HEK293 (cell line): ENCODE measurements around the gene KIT.

Experiments
- CTCF ChIA-PET: fragments of 350-600 bp; formaldehyde crosslinking; extraction: SDS; loops from one replicate; lab custom pipeline; 2021; ENCODE audit warnings: antibody characterized with exemption; lab: Yijun Ruan, JAX
- POLR2A ChIA-PET: fragments of 300-600 bp; formaldehyde crosslinking; extraction: SDS; loops from one replicate; lab custom pipeline; 2020; ENCODE audit warnings: antibody characterized with exemption, inconsistent platforms; lab: Yijun Ruan, JAX
- H3K27ac ChIP-seq: fragments of 200-500 bp; sonication (Bioruptor generic); 2 replicates; pipeline ENCODE4 v1.5.1; 2014; ENCODE audit warnings: low read depth, low read length, control low read depth, inconsistent platforms; ENCODE audit errors: extremely low read depth
- H3K36me3 ChIP-seq, 2 experiments: fragments of 200-500 bp in 1 of 2; sonication (Bioruptor generic) in 1 of 2; 1 replicate in 1 of 2; 2 replicates in 1 of 2; pipeline ENCODE4 v1.5.1; 2014 to 2017; ENCODE audit warnings: inconsistent platforms in 2 of 2, low read length in 2 of 2; ENCODE audit not compliant: control insufficient read depth in 2 of 2, insufficient read depth in 1 of 2
- H3K4me1 ChIP-seq: fragments of 200-500 bp; sonication (Bioruptor generic); 2 replicates; pipeline ENCODE4 v1.5.1; 2014; ENCODE audit warnings: mild to moderate bottlenecking, low read length, inconsistent platforms; ENCODE audit not compliant: control insufficient read depth, insufficient read depth
- H3K4me3 ChIP-seq: 2 replicates; pipeline ENCODE4 v1.5.1; 2011; ENCODE audit warnings: low read depth, mild to moderate bottlenecking, control low read depth, low read length, moderate library complexity
- H3K9me3 ChIP-seq: fragments of 200-500 bp; sonication (Bioruptor generic); 2 replicates; pipeline ENCODE4 v1.5.1; 2014; ENCODE audit warnings: low read depth, low read length, inconsistent platforms; ENCODE audit not compliant: control insufficient read depth, insufficient read depth
- EGR2 ChIP-seq: fragments of 450-650 bp; formaldehyde crosslinking; IDR thresholded peaks from 2 replicates; pipeline ENCODE4 v1.5.1; 2016; ENCODE audit warnings: low read depth, missing biosample characterization, missing genetic modification characterization
- HOXD13 ChIP-seq: sonication (generic); formaldehyde crosslinking; IDR thresholded peaks from 2 replicates; pipeline ENCODE4 v1.8.0; 2022; ENCODE audit warnings: missing genetic modification reagents, borderline replicate concordance
- MYNN ChIP-seq: fragments of 450-650 bp; formaldehyde crosslinking; IDR thresholded peaks from 2 replicates; pipeline ENCODE4 v1.5.1; 2016; ENCODE audit warnings: missing biosample characterization, missing genetic modification characterization, borderline replicate concordance
- SP3 ChIP-seq: fragments of 450-650 bp; formaldehyde crosslinking; IDR thresholded peaks from 2 replicates; pipeline ENCODE4 v1.5.1; 2016; ENCODE audit warnings: missing biosample characterization, missing genetic modification characterization
- SP7 ChIP-seq: fragments of 450-650 bp; formaldehyde crosslinking; IDR thresholded peaks from 2 replicates; pipeline ENCODE4 v1.5.1; 2016; ENCODE audit warnings: missing biosample characterization, missing genetic modification characterization
- ZFP41 ChIP-seq: fragments of 450-650 bp; formaldehyde crosslinking; IDR thresholded peaks from 2 replicates; pipeline ENCODE4 v1.5.1; 2016; ENCODE audit warnings: missing biosample characterization, missing genetic modification characterization, borderline replicate concordance
- ZFP69B ChIP-seq: fragments of 450-650 bp; formaldehyde crosslinking; IDR thresholded peaks from 2 replicates; pipeline ENCODE4 v1.5.1; 2016; ENCODE audit warnings: missing biosample characterization, missing genetic modification characterization
- ZNF138 ChIP-seq: fragments of 450-650 bp; formaldehyde crosslinking; IDR thresholded peaks from 2 replicates; pipeline ENCODE4 v1.5.1; 2016; ENCODE audit warnings: missing biosample characterization, missing genetic modification characterization, borderline replicate concordance
- ZNF140 ChIP-seq: fragments of 450-650 bp; formaldehyde crosslinking; IDR thresholded peaks from 2 replicates; pipeline ENCODE4 v1.5.1; 2016; ENCODE audit warnings: missing biosample characterization, missing genetic modification characterization
- ZNF223 ChIP-seq: fragments of 450-650 bp; formaldehyde crosslinking; IDR thresholded peaks from 2 replicates; pipeline ENCODE4 v1.5.1; 2016; ENCODE audit warnings: missing biosample characterization, missing genetic modification characterization
- ZNF239 ChIP-seq: fragments of 450-650 bp; formaldehyde crosslinking; IDR thresholded peaks from 2 replicates; pipeline ENCODE4 v1.5.1; 2016; ENCODE audit warnings: missing biosample characterization, missing genetic modification characterization
- ZNF274 ChIP-seq, 2 experiments: fragments of 200-500 bp in 1 of 2; fragments of 450-650 bp in 1 of 2; sonication (Bioruptor generic) in 1 of 2; formaldehyde crosslinking in 1 of 2; IDR thresholded peaks; 2 replicates each; pipeline versions ENCODE4 v1.5.1 to v1.6.1; 2014 to 2016; ENCODE audit warnings: borderline replicate concordance in 1 of 2, inconsistent platforms in 1 of 2, low read length in 1 of 2, missing biosample characterization in 1 of 2, missing genetic modification characterization in 1 of 2
- ZNF324 ChIP-seq: fragments of 450-650 bp; formaldehyde crosslinking; IDR thresholded peaks from 2 replicates; pipeline ENCODE4 v1.5.1; 2016; ENCODE audit warnings: missing biosample characterization, missing genetic modification characterization
- ZNF548 ChIP-seq: fragments of 450-650 bp; formaldehyde crosslinking; IDR thresholded peaks from 2 replicates; pipeline ENCODE4 v1.5.1; 2016; ENCODE audit warnings: missing biosample characterization, missing genetic modification characterization
- ZNF596 ChIP-seq: fragments of 450-650 bp; IDR thresholded peaks from 2 replicates; pipeline ENCODE4 v1.5.0; 2018; ENCODE audit warnings: missing biosample characterization, mild to moderate bottlenecking, missing genetic modification characterization, moderate library complexity
- ZNF623 ChIP-seq: fragments of 450-650 bp; formaldehyde crosslinking; IDR thresholded peaks from 2 replicates; pipeline ENCODE4 v1.5.1; 2016; ENCODE audit warnings: missing biosample characterization, missing genetic modification characterization
- ZNF654 ChIP-seq: fragments of 450-650 bp; formaldehyde crosslinking; IDR thresholded peaks from 2 replicates; pipeline ENCODE4 v1.5.1; 2016; ENCODE audit warnings: low read depth, missing biosample characterization, missing genetic modification characterization
- ZNF677 ChIP-seq: fragments of 450-650 bp; IDR thresholded peaks from 2 replicates; pipeline ENCODE4 v1.5.0; 2018; ENCODE audit warnings: missing biosample characterization, mild to moderate bottlenecking, missing genetic modification characterization, moderate library complexity
- ZSCAN30 ChIP-seq: fragments of 450-650 bp; IDR thresholded peaks from 2 replicates; pipeline ENCODE4 v1.5.1; 2018; ENCODE audit warnings: missing biosample characterization, mild to moderate bottlenecking, missing genetic modification characterization, moderate library complexity
- TF ChIP-seq, protein P1 (sequence below): fragments of 450-650 bp; formaldehyde crosslinking; IDR thresholded peaks from 2 replicates; pipeline ENCODE4 v1.5.1; 2016; ENCODE audit warnings: missing biosample characterization, missing genetic modification characterization
- TF ChIP-seq, protein P2 (sequence below): fragments of 450-650 bp; formaldehyde crosslinking; IDR thresholded peaks from 2 replicates; pipeline ENCODE4 v1.5.1; 2017; ENCODE audit warnings: missing biosample characterization, missing genetic modification characterization
- TF ChIP-seq, protein P3 (sequence below): fragments of 450-650 bp; formaldehyde crosslinking; IDR thresholded peaks from 2 replicates; pipeline ENCODE4 v1.5.1; 2017; ENCODE audit warnings: missing biosample characterization, missing genetic modification characterization
- TF ChIP-seq, protein P4 (sequence below): sonication (generic); formaldehyde crosslinking; IDR thresholded peaks from 2 replicates; pipeline ENCODE4 v1.8.1; 2022; ENCODE audit warnings: mild to moderate bottlenecking, moderate library complexity, missing genetic modification reagents
- TF ChIP-seq, protein P5 (sequence below): fragments of 450-650 bp; formaldehyde crosslinking; IDR thresholded peaks from 2 replicates; pipeline ENCODE4 v1.5.1; 2016; ENCODE audit warnings: missing biosample characterization, missing genetic modification characterization
- TF ChIP-seq, protein P6 (sequence below): fragments of 450-650 bp; IDR thresholded peaks from 2 replicates; pipeline ENCODE4 v1.5.1; 2018; ENCODE audit warnings: missing biosample characterization, mild to moderate bottlenecking, missing genetic modification characterization

Gene KIT

DNA sequence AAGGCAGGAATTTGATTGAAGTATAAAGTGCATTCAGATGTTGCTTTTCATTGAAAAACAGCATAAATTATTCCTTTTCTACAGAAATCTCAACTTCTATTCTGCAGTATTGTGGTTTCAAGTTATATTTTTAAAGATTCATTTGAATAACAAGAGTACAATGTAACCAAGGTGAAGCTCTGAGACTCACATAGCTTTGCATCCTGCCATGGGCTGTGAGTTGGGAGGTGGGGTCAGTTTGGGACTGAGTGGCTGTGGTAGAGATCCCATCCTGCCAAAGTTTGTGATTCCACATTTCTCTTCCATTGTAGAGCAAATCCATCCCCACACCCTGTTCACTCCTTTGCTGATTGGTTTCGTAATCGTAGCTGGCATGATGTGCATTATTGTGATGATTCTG is 69.2 kb downstream of the KIT start (continued):
- TF ChIP-seq, protein P1, sequence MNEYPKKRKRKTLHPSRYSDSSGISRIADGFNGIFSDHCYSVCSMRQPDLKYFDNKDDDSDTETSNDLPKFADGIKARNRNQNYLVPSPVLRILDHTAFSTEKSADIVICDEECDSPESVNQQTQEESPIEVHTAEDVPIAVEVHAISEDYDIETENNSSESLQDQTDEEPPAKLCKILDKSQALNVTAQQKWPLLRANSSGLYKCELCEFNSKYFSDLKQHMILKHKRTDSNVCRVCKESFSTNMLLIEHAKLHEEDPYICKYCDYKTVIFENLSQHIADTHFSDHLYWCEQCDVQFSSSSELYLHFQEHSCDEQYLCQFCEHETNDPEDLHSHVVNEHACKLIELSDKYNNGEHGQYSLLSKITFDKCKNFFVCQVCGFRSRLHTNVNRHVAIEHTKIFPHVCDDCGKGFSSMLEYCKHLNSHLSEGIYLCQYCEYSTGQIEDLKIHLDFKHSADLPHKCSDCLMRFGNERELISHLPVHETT, result no peak
- TF ChIP-seq ZNF654 (no peak), ZFP41 (no peak), ZFP69B (tag by site-specific recombination) (no peak), ZSCAN30 (no peak), ZNF239 (no peak)
- TF ChIP-seq, protein P2, sequence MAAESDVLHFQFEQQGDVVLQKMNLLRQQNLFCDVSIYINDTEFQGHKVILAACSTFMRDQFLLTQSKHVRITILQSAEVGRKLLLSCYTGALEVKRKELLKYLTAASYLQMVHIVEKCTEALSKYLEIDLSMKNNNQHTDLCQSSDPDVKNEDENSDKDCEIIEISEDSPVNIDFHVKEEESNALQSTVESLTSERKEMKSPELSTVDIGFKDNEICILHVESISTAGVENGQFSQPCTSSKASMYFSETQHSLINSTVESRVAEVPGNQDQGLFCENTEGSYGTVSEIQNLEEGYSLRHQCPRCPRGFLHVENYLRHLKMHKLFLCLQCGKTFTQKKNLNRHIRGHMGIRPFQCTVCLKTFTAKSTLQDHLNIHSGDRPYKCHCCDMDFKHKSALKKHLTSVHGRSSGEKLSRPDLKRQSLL (tag by site-specific recombination), result no peak
- TF ChIP-seq, all 188 proteins: peak for 0

DNA sequence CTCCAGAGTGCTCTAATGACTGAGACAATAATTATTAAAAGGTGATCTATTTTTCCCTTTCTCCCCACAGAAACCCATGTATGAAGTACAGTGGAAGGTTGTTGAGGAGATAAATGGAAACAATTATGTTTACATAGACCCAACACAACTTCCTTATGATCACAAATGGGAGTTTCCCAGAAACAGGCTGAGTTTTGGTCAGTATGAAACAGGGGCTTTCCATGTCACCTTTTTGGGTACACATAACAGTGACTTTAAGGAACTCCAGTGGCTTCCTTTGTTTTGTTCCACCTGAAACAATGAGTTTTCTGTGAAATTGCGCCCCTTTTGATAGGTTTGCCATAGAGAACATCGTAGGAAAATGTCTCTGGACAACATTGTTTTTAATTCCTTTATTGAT is 69.6 kb downstream of the KIT start:
- ChIA-PET CTCF (no interaction called here), POLR2A (no interaction called here)
- Histone ChIP-seq H3K36me3 (peaks cover 0 to 28% of the 10 kb centered on the region in 2 experiments; a peak in 1 of 3 replicates), H3K4me3 (no peak overlapping the region), H3K27ac (no peak overlapping the region), H3K9me3 (no peaks in the 10 kb centered on the region), H3K4me1 (no peaks in the 10 kb centered on the region)
- TF ChIP-seq ZNF677 (tag by site-specific recombination), result no peak
- no peak for TF ChIP-seq SP7 (tag by site-specific recombination)

DNA sequence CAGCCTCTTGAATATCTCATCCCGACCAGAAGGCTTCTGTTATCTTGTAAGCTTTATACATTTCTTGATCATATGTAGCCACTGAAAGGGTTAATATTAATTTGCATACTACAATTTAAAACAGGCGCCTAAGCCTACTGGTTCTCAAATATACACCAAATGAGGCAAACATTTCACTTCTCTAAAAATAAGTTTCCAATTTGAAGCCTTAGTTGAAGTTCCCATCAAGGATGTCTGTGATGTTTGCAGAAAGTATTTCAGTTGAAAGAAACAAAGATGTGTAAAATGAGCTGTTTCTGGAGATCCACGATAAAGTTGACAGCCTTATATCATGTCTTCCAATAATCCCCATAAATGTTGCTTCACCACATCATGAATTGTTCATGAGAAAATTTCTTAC is 70.6 kb downstream of the KIT start:
- Histone ChIP-seq H3K4me3 (no peak overlapping the region), H3K9me3 (no peaks in the 10 kb centered on the region), H3K36me3 (peaks cover 0 to 34% of the 10 kb centered on the region in 2 experiments; a peak in 1 of 3 replicates), H3K4me1 (no peaks in the 10 kb centered on the region), H3K27ac (no peak overlapping the region)
- ChIA-PET CTCF (no interaction called here), POLR2A (no interaction called here)
- no peak for TF ChIP-seq ZNF274 (IDR thresholded peaks at IDR 0.05; ENCODE audit: low read length)
- TF ChIP-seq ZNF274 (tag by site-specific recombination; IDR thresholded peaks at IDR 0.05; ENCODE audit: borderline replicate concordance), result no peak
- no peak for TF ChIP-seq MYNN
- TF ChIP-seq, protein P3, sequence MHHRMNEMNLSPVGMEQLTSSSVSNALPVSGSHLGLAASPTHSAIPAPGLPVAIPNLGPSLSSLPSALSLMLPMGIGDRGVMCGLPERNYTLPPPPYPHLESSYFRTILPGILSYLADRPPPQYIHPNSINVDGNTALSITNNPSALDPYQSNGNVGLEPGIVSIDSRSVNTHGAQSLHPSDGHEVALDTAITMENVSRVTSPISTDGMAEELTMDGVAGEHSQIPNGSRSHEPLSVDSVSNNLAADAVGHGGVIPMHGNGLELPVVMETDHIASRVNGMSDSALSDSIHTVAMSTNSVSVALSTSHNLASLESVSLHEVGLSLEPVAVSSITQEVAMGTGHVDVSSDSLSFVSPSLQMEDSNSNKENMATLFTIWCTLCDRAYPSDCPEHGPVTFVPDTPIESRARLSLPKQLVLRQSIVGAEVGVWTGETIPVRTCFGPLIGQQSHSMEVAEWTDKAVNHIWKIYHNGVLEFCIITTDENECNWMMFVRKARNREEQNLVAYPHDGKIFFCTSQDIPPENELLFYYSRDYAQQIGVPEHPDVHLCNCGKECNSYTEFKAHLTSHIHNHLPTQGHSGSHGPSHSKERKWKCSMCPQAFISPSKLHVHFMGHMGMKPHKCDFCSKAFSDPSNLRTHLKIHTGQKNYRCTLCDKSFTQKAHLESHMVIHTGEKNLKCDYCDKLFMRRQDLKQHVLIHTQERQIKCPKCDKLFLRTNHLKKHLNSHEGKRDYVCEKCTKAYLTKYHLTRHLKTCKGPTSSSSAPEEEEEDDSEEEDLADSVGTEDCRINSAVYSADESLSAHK (tag by site-specific recombination), result no peak
- no peak for TF ChIP-seq EGR2 (tag by site-specific recombination)
- TF ChIP-seq, protein P4, sequence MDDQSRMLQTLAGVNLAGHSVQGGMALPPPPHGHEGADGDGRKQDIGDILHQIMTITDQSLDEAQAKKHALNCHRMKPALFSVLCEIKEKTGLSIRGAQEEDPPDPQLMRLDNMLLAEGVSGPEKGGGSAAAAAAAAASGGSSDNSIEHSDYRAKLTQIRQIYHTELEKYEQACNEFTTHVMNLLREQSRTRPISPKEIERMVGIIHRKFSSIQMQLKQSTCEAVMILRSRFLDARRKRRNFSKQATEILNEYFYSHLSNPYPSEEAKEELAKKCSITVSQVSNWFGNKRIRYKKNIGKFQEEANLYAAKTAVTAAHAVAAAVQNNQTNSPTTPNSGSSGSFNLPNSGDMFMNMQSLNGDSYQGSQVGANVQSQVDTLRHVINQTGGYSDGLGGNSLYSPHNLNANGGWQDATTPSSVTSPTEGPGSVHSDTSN (CRISPR knock-in tag), result no peak
- no peak for TF ChIP-seq ZNF596 (tag by site-specific recombination)
- TF ChIP-seq ZNF140 (tag by site-specific recombination), result no peak
- TF ChIP-seq ZNF677 (tag by site-specific recombination), result no peak
- no peak for TF ChIP-seq ZNF138
- TF ChIP-seq, protein P5, sequence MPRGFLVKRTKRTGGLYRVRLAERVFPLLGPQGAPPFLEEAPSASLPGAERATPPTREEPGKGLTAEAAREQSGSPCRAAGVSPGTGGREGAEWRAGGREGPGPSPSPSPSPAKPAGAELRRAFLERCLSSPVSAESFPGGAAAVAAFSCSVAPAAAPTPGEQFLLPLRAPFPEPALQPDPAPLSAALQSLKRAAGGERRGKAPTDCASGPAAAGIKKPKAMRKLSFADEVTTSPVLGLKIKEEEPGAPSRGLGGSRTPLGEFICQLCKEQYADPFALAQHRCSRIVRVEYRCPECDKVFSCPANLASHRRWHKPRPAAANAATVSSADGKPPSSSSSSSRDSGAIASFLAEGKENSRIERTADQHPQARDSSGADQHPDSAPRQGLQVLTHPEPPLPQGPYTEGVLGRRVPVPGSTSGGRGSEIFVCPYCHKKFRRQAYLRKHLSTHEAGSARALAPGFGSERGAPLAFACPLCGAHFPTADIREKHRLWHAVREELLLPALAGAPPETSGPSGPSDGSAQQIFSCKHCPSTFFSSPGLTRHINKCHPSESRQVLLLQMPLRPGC (tag by site-specific recombination), result no peak
- TF ChIP-seq SP3 (tag by site-specific recombination), result no peak
- TF ChIP-seq HOXD13 (CRISPR knock-in tag), result no peak
- TF ChIP-seq ZNF548 (tag by site-specific recombination), result no peak
- no peak for TF ChIP-seq ZNF324 (tag by site-specific recombination)
- TF ChIP-seq, protein P6, sequence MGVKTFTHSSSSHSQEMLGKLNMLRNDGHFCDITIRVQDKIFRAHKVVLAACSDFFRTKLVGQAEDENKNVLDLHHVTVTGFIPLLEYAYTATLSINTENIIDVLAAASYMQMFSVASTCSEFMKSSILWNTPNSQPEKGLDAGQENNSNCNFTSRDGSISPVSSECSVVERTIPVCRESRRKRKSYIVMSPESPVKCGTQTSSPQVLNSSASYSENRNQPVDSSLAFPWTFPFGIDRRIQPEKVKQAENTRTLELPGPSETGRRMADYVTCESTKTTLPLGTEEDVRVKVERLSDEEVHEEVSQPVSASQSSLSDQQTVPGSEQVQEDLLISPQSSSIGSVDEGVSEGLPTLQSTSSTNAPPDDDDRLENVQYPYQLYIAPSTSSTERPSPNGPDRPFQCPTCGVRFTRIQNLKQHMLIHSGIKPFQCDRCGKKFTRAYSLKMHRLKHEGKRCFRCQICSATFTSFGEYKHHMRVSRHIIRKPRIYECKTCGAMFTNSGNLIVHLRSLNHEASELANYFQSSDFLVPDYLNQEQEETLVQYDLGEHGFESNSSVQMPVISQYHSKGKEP, result no peak
- TF ChIP-seq ZNF623 (tag by site-specific recombination), result no peak
- TF ChIP-seq ZNF223 (tag by site-specific recombination), result no peak
